Prostate gland (tissue), 2 donors: ENCODE data around the gene SFT2D1. TPM values are rescaled to one million over a fixed set of nuclear protein-coding genes. Genes with fewer than 3 reads are reported as not detected.

Experiments
- DNase-seq: peaks from one replicate; pipeline ENCODE4 v3.0.0-alpha.2; 2019; ENCODE audit warnings: low spot score
- H3K27ac ChIP-seq, 2 donors: fragments of 200-600 bp; sonication (generic); 2 replicates each; pipeline ENCODE4 v1.5.1; 2017 to 2019
- H3K27me3 ChIP-seq: fragments of 200-600 bp; sonication (generic); replicated peaks from 2 replicates; pipeline ENCODE4 v1.5.1; 2019; ENCODE audit not compliant: insufficient read depth
- H3K36me3 ChIP-seq, 2 donors: fragments of 200-600 bp; sonication (generic); 1 replicate in 1 of 2; 2 replicates in 1 of 2; pipeline versions ENCODE4 v1.5.1 to v1.8.1; 2017 to 2019
- H3K4me1 ChIP-seq: fragments of 200-600 bp; sonication (generic); replicated peaks from 2 replicates; pipeline ENCODE4 v1.5.1; 2019
- H3K4me3 ChIP-seq, 2 donors: fragments of 200-600 bp; sonication (generic); 2 replicates each; pipeline ENCODE4 v1.5.1; 2017 to 2019
- H3K9me3 ChIP-seq: fragments of 200-600 bp; sonication (generic); 2 replicates; pipeline ENCODE4 v1.5.1; 2017
- CTCF ChIP-seq, 4 experiments: fragments of 200-600 bp in 2 of 4; fragments of 450-650 bp in 2 of 4; sonication (generic) in 2 of 4; IDR thresholded peaks; 1 replicate in 3 of 4; 2 replicates in 1 of 4; pipeline ENCODE4 v1.5.1; 2016 to 2019; ENCODE audit warnings: antibody characterized with exemption in 4 of 4, mild to moderate bottlenecking in 2 of 4, moderate library complexity in 2 of 4
- POLR2A ChIP-seq: fragments of 450-650 bp; IDR thresholded peaks from one replicate; pipeline ENCODE4 v1.6.1; 2016; ENCODE audit warnings: antibody characterized with exemption, mild to moderate bottlenecking
- POLR2AphosphoS5 ChIP-seq: sonication (generic); formaldehyde crosslinking; IDR thresholded peaks from one replicate; pipeline ENCODE4 v1.6.1; 2017; ENCODE audit warnings: antibody characterized with exemption
- WGBS: methylation state at CpG from one replicate; pipeline ENCODE4 v1.1.5; 2018; 5-methylcytosine and 5-hydroxymethylcytosine counted together
- intact Hi-C: fragments of 100-400 bp; cut with DNase I; formaldehyde crosslinking; loops from one replicate; pipeline ENCODE4 v1.14.2; 2022
- total RNA-seq, 2 donors: library from RNA; depleted of rRNA; stranded (reverse); fragments of >200 nt; gene quantifications; one replicate each; pipeline ENCODE4 v1.1.0, GENCODE V29; 2016

Gene SFT2D1
- total RNA-seq, 2 donors from 2014 or later = 64.8 to 72.3 TPM

GRCh38 chr6:166279393-166279679 lies 63.0 kb downstream of the SFT2D1 start:
- Histone ChIP-seq H3K4me3 (no peak overlapping the region), H3K27me3 (no peaks in the 10 kb centered on the region), H3K36me3 (no peaks in the 10 kb centered on the region), H3K27ac (no peak overlapping the region), H3K9me3 (no peaks in the 10 kb centered on the region), H3K4me1 (no peaks in the 10 kb centered on the region)
- 93% methylated on average over 1 of the region's 1 CpG for WGBS
- TF ChIP-seq POLR2A (no peak), POLR2AphosphoS5 (no peak), CTCF (IDR thresholded peaks at IDR 0.05) (no peak)
- intact Hi-C loops = no loop called here
- DNase-seq = no peak

GRCh38 chr6:166278579-166279392 lies 63.6 kb downstream of the SFT2D1 start:
- Histone ChIP-seq H3K9me3 (no peaks in the 10 kb centered on the region), H3K36me3 (no peaks in the 10 kb centered on the region), H3K4me1 (no peaks in the 10 kb centered on the region), H3K4me3 (no peak overlapping the region), H3K27me3 (no peaks in the 10 kb centered on the region), H3K27ac (no peak overlapping the region)
- no peak for TF ChIP-seq POLR2A
- no peak for TF ChIP-seq CTCF (IDR thresholded peaks at IDR 0.05)
- no peak for TF ChIP-seq POLR2AphosphoS5
- 80% methylated on average over 8 of the region's 8 CpGs for WGBS
- DNase-seq = no peak
- intact Hi-C loops = no loop called here

DNA sequence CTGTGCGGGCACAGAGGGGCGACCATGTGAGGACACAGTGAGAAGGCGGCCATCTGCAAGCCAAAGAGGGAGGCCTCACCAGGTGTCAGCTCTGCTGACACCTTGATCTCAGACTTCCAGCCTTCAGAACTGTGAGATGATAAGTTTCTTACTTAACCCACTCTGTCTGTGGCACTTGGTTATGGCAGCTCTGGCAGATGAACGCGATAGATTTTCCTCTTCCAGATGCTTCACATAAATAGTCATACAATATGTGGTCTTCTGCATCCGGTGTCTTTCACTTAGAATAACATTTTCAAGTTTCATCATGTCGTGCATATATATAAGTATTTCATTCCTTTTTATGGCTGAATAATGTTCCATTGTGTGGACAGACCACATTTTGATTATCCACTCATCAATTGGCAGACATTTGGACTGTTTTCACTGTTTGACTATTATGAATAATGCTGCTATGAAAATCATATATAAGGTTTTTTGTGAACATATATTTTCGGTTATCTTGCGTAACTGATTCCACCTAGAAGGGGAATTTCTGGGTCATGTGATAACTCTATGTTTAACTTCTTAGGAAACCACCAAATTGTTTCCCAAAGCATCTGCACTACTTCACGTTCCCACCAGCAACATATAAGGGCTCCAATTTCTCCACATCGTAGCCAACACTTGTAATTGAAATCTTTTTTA lies 64.3 kb downstream of the SFT2D1 start:
- intact Hi-C loops = no loop called here
- Histone ChIP-seq H3K27me3 (no peaks in the 10 kb centered on the region), H3K4me3 (no peak overlapping the region), H3K4me1 (no peaks in the 10 kb centered on the region), H3K36me3 (no peaks in the 10 kb centered on the region), H3K27ac (no peak overlapping the region), H3K9me3 (no peaks in the 10 kb centered on the region)
- DNase-seq = no peak
- WGBS = 89% methylated on average over 11 of the region's 11 CpGs
- no peak for TF ChIP-seq POLR2AphosphoS5
- no peak for TF ChIP-seq POLR2A
- TF ChIP-seq CTCF (IDR thresholded peaks at IDR 0.05) = no peak

DNA sequence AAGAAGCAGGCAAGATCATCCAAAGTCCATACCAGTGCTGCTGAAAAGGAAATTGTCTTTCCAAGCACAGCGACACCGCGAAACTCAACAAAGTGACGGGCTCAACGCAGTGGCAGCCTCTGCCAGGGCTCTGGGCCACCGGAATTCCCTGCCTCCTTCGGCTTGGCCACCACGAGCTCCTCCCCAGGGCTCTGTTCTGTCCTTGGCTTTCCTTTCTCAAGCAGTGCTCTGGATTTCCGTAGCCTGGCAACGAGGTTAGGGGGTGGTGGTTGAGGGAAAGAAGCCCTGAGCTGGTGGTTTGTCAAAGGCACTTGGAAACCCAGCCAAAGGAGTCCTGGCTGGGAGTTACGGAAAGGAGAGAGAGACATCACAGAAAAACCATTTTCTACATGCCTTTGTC lies 65.3 kb downstream of the SFT2D1 start:
- TF ChIP-seq POLR2A = no peak
- no peak for TF ChIP-seq CTCF (IDR thresholded peaks at IDR 0.05)
- TF ChIP-seq POLR2AphosphoS5 = no peak
- 48% methylated on average over 11 of the region's 11 CpGs for WGBS
- no peaks in the 10 kb centered on the region for H3K9me3 ChIP-seq
- no peaks in the 10 kb centered on the region for H3K4me1 ChIP-seq
- H3K4me3 ChIP-seq = no peak overlapping the region
- intact Hi-C loops = no loop called here
- no peak for DNase-seq
- H3K27me3 ChIP-seq = no peaks in the 10 kb centered on the region
- H3K36me3 ChIP-seq = no peaks in the 10 kb centered on the region
- H3K27ac ChIP-seq = no peak overlapping the region

DNA sequence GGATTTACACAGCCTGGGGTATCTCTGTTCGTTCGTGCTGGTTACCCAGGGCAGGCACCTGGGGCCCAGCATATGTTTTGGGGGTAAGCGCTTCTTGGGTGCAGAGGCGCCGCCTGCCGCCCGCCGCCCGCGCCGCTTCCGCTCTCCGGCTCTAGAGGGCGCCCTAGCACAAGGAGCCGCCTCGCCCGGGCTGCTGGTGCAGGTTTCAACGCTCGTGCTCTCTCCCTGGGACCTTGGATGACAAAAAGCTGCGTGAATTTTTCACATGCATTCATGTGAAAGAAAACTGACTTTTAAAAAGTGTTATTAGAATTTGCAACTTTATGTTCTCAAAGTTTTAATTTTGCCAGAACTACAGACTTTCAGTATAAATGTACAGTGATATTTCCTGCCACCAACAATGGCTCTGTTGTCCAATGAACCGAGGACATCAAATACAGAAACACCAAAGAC lies 66.6 kb downstream of the SFT2D1 start:
- WGBS = 3% methylated on average over 21 of the region's 21 CpGs
- Histone ChIP-seq H3K4me3 (no peak overlapping the region), H3K27me3 (no peaks in the 10 kb centered on the region), H3K9me3 (no peaks in the 10 kb centered on the region), H3K27ac (no peak overlapping the region), H3K36me3 (no peaks in the 10 kb centered on the region), H3K4me1 (no peaks in the 10 kb centered on the region)
- peak; percentile 33 for DNase-seq
- intact Hi-C loops = loop anchor here (2.0 kb wide), 1 partner anchor 125 kb away; no protein-coding TSS in a partner anchor
- TF ChIP-seq CTCF (IDR thresholded peaks at IDR 0.05) = peak; percentile 77 to 95 (median 92)
- TF ChIP-seq POLR2A = no peak
